Muscle layer of colon (tissue), 2 donors: ENCODE results near the gene TFEC.
"Not testable (repeated sequence)": the region's sequence is repeated elsewhere in the genome, so short reads cannot be mapped to it uniquely, and the experiment has no call there.

Source experiments
- H3K27ac ChIP-seq: one replicate; pipeline ENCODE4 v1.7.0; 2013; ENCODE audit warnings: low read depth, mild to moderate bottlenecking, low read length, moderate library complexity
- H3K27me3 ChIP-seq, 2 donors: one replicate each; pipeline ENCODE4 v1.7.0; 2013; ENCODE audit warnings: low read length in 2 of 2, mild to moderate bottlenecking in 2 of 2; ENCODE audit not compliant: insufficient read depth in 2 of 2, control insufficient read depth in 1 of 2
- H3K36me3 ChIP-seq: one replicate; pipeline ENCODE4 v1.7.0; 2013; ENCODE audit warnings: mild to moderate bottlenecking, low read length; ENCODE audit not compliant: insufficient read depth
- H3K4me1 ChIP-seq: one replicate; pipeline ENCODE4 v1.7.0; 2013; ENCODE audit warnings: mild to moderate bottlenecking, low read length; ENCODE audit not compliant: insufficient read depth
- H3K4me3 ChIP-seq, 2 donors: one replicate each; pipeline ENCODE4 v1.7.0; 2013; ENCODE audit warnings: low read length in 2 of 2, low read depth in 1 of 2, mild to moderate bottlenecking in 1 of 2, moderate library complexity in 1 of 2
- H3K9ac ChIP-seq: one replicate; pipeline ENCODE4 v1.7.0; 2013; ENCODE audit warnings: low read length
- H3K9me3 ChIP-seq: one replicate; pipeline ENCODE4 v1.7.0; 2013; ENCODE audit warnings: mild to moderate bottlenecking, low read length
- donor health status: abdominal sarcoma.
- donor health status: Adenocarcinoma of cecum.

Gene TFEC

GRCh38 chr7:116032886-116033285, 2.3 kb upstream of the TFEC start:
- H3K36me3 ChIP-seq, result no peaks in the 10 kb centered on the region
- H3K4me1 ChIP-seq, result no peaks in the 10 kb centered on the region
- no peaks in the 10 kb centered on the region for H3K9me3 ChIP-seq

GRCh38 chr7:116028787-116029186, 1.8 kb downstream of the TFEC start:
- Histone ChIP-seq H3K9me3 (no peaks in the 10 kb centered on the region), H3K27ac (no peak overlapping the region), H3K27me3 (no peaks in the 10 kb centered on the region), H3K4me1 (no peaks in the 10 kb centered on the region), H3K9ac (no peak overlapping the region), H3K36me3 (no peaks in the 10 kb centered on the region), H3K4me3 (no peak overlapping the region)

More at GRCh38 chr7:116032886-116033285, 2.3 kb upstream of the TFEC start:
- no peaks in the 10 kb centered on the region for H3K27me3 ChIP-seq
- H3K9ac ChIP-seq, result no peak overlapping the region
- H3K4me3 ChIP-seq, result no peak overlapping the region
- H3K27ac ChIP-seq, result no peak overlapping the region

DNA sequence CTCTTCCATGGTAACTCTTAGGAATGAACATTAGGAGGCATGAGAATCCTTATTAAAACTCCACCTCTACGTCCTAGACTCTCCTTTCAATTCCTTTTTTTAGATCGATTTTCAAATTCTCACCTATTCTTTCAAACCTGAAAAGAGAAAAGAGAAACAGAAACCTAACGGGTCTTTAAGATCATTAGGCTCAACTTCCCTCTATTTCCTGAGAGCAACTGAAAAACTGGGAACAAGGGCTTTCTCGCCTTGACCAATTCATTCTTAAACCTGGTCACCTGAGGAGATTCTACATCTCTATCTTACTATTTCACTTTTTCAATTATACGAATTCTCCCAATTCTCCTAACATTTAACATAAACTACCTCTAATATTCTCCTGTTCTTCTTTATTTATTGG, 2.8 kb downstream of the TFEC start:
- Histone ChIP-seq H3K27ac (no peak overlapping the region), H3K27me3 (no peaks in the 10 kb centered on the region), H3K36me3 (no peaks in the 10 kb centered on the region), H3K4me3 (no peak overlapping the region), H3K9ac (no peak overlapping the region), H3K9me3 (no peaks in the 10 kb centered on the region), H3K4me1 (no peaks in the 10 kb centered on the region)

DNA sequence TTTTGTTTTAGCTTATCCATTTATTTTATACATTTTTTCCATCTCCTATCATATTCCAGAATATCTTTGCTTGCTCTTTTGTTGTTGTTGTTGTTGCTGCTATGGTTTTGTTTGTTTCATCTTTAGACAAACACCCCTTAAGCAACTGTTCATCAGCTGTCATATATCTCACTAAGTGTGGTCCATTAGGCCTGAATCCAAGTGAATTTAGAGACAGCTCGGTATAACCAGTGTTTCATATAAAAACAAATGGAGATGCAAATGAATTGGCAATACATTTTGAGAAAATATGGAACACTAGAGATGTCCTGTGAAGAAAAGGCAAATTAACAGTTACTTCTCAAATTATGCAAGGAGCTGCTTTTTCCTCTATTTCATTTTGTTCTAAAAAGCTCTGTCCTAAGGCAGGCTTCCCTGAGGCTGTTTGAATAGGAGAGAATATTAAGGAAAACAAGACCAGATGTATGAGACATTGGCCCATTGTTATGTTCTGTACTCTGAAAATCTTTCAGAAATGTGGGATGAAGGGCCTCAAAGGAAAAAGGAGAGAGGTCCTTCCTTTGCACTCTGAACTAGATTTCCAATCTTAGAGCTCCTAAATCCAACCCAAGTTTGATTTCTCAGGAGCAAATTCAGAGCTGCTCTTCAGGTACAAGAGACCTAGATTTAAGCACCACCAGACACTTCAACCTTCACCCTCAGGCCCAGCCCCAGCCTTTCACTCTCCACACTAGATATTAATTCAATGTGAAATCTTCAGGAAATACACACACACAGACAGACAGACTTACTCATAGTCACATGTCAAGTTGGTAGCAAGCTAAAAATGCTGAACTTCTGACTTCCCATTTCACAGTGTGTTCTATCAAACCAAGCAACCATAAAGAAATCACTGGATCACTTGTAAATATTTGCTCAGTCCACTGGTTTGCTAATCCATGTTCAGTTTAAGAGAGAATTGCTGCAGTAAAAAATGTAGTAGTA, 5.4 kb downstream of the TFEC start:
- Histone ChIP-seq H3K27ac (no peak overlapping the region), H3K9ac (no peak overlapping the region)

DNA sequence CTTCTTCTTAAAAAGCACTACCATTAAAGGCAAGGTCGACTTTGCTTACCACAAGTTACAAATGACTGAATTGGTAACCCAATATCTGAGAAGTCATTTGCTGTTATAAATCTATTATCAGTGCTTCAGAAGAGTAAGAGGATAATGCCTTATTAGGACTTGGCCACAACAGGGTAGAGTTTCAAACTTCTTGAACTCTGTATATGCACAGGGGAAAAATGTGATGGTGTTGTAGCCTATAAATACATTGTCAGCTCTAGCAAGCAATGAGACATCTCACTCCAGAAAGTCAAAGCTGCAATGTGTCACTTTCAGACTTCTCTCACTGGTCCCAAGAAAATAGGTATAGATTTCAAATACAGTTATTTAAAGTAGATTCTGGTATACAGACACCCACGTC, 9.3 kb downstream of the TFEC start:
- no peak overlapping the region for H3K4me3 ChIP-seq
- H3K36me3 ChIP-seq, result no peaks in the 10 kb centered on the region
- no peaks in the 10 kb centered on the region for H3K27me3 ChIP-seq
- no peaks in the 10 kb centered on the region for H3K4me1 ChIP-seq
- no peaks in the 10 kb centered on the region for H3K9me3 ChIP-seq
- H3K9ac ChIP-seq, result no peak overlapping the region
- no peak overlapping the region for H3K27ac ChIP-seq

More for the DNA sequence above, 5.4 kb downstream of the TFEC start:
- Histone ChIP-seq H3K36me3 (no peaks in the 10 kb centered on the region), H3K9me3 (no peaks in the 10 kb centered on the region), H3K27me3 (no peaks in the 10 kb centered on the region), H3K4me1 (no peaks in the 10 kb centered on the region), H3K4me3 (no peak overlapping the region)

- Histone ChIP-seq H3K36me3 (no peaks in the 10 kb centered on the region), H3K9me3 (no peaks in the 10 kb centered on the region), H3K4me3 (no peak overlapping the region), H3K27me3 (no peaks in the 10 kb centered on the region), H3K9ac (no peak overlapping the region), H3K4me1 (no peaks in the 10 kb centered on the region), H3K27ac (no peak overlapping the region)
Measured at GRCh38 chr7:116018731-116019130, 11.8 kb downstream of the TFEC start.

DNA sequence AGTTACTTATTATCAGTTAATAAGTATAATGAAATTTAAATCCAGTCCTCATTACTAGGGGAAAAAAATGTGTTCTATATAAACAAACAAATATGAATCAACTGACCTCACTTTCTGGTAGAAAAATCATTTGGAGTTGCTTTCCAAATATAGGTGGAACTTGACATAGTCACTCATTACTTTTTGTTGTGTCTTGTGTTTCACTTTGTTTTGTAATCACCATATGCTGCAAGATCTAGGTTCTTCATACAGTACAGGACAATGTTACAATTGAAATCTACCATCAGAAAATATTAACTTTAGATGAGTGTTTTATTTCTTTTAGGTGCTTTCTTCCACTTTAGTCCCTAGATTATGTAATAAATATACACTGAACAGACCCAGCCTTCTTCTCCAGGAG, 16.9 kb downstream of the TFEC start:
- H3K4me1 ChIP-seq, result no peaks in the 10 kb centered on the region
- H3K27me3 ChIP-seq, result no peaks in the 10 kb centered on the region
- H3K27ac ChIP-seq, result no peak overlapping the region
- no peak overlapping the region for H3K9ac ChIP-seq
- no peaks in the 10 kb centered on the region for H3K36me3 ChIP-seq
- H3K9me3 ChIP-seq, result no peaks in the 10 kb centered on the region
- no peak overlapping the region for H3K4me3 ChIP-seq

GRCh38 chr7:116011584-116011983, 19.0 kb downstream of the TFEC start:
- Histone ChIP-seq H3K27me3 (no peaks in the 10 kb centered on the region), H3K27ac (no peak overlapping the region), H3K9me3 (no peaks in the 10 kb centered on the region), H3K4me3 (no peak overlapping the region), H3K9ac (no peak overlapping the region), H3K4me1 (no peaks in the 10 kb centered on the region), H3K36me3 (no peaks in the 10 kb centered on the region)

- H3K27ac ChIP-seq, H3K4me3 ChIP-seq, H3K36me3 ChIP-seq, H3K4me1 ChIP-seq, H3K9me3 ChIP-seq, H3K9ac ChIP-seq, H3K27me3 ChIP-seq: not testable (repeated sequence)
Measured at GRCh38 chr7:116004762-116005161, 25.8 kb downstream of the TFEC start.

DNA sequence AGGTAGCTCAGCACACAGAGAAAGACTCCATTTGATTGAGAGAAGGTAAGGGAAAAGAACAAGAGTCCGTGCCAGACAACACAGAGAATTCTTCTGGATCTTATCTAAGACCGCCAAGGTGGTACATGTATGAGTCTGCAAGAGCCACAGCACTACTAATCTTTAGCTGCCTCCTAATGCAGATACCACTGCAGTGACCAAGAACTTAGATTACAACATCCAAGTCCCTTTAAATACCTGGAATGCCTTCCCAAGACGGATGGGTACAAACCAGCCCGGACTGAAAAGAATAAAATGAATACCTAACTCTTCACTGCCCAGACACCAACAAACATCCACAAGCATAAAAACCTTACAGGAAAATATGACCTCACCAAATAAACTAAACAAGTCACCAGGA, 33.3 kb downstream of the TFEC start:
- no peaks in the 10 kb centered on the region for H3K36me3 ChIP-seq
- no peaks in the 10 kb centered on the region for H3K9me3 ChIP-seq
- no peak overlapping the region for H3K27ac ChIP-seq

GRCh38 chr7:115995701-115996100, 34.9 kb downstream of the TFEC start:
- no peak overlapping the region for H3K9ac ChIP-seq
- H3K36me3 ChIP-seq, result no peaks in the 10 kb centered on the region
- H3K4me3 ChIP-seq, result no peak overlapping the region
- no peak overlapping the region for H3K27ac ChIP-seq
- no peaks in the 10 kb centered on the region for H3K4me1 ChIP-seq
- H3K9me3 ChIP-seq, result no peaks in the 10 kb centered on the region
- H3K27me3 ChIP-seq, result no peaks in the 10 kb centered on the region

More for the DNA sequence above, 33.3 kb downstream of the TFEC start:
- H3K4me1 ChIP-seq, result no peaks in the 10 kb centered on the region
- no peak overlapping the region for H3K9ac ChIP-seq
- H3K27me3 ChIP-seq, result no peaks in the 10 kb centered on the region
- H3K4me3 ChIP-seq, result no peak overlapping the region

DNA sequence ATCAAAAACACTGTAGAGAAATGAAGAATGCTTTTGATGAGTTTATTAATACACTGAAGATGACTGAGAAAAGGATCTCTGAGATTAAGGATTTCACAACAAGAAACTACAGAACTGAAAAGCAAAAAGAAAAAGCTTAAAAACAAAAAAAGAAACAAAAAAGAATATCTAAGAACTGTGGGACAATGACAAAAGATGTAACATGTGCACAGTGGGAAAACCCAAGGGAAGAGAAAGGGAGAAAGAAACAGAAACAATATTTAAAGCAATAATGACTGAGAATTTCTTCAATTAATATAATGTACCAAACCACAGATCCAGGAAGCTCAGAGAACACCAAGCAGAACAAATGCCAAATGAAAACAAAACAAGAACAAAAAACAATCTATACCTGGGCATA, 42.2 kb downstream of the TFEC start:
- no peaks in the 10 kb centered on the region for H3K9me3 ChIP-seq
- H3K36me3 ChIP-seq, result no peaks in the 10 kb centered on the region
- no peak overlapping the region for H3K4me3 ChIP-seq
- H3K9ac ChIP-seq, result no peak overlapping the region
- H3K27me3 ChIP-seq, result no peaks in the 10 kb centered on the region
- H3K27ac ChIP-seq, result no peak overlapping the region
- H3K4me1 ChIP-seq, result no peaks in the 10 kb centered on the region
